Liver (tissue), 9 donors: Measurements from ENCODE around the gene GALK1. TPM values are rescaled to one million over a fixed set of nuclear protein-coding genes. Genes with fewer than 3 reads are reported as not detected.

Experiments
- DNase-seq: peaks from one replicate; pipeline ENCODE4 v3.0.0-alpha.2; 2017; ENCODE audit warnings: low spot score
- H3K27ac ChIP-seq, 2 donors: one replicate each; pipeline ENCODE4 v1.7.0; 2013; ENCODE audit warnings: inconsistent platforms in 2 of 2, low read length in 2 of 2, control low read depth in 1 of 2, low read depth in 1 of 2, mild to moderate bottlenecking in 1 of 2
- H3K27me3 ChIP-seq, 4 donors: one replicate each; pipeline versions ENCODE4 v1.6.1 to v1.7.0; 2013; ENCODE audit warnings: low read length in 3 of 4, inconsistent platforms in 1 of 4, mild to moderate bottlenecking in 1 of 4, moderate library complexity in 1 of 4; ENCODE audit not compliant: control insufficient read depth in 4 of 4, insufficient read depth in 4 of 4
- H3K36me3 ChIP-seq, 4 donors: one replicate each; pipeline versions ENCODE4 v1.6.1 to v1.7.0; 2013; ENCODE audit warnings: low read length in 3 of 4, mild to moderate bottlenecking in 3 of 4, low read depth in 1 of 4, moderate library complexity in 1 of 4; ENCODE audit not compliant: control insufficient read depth in 4 of 4, insufficient read depth in 3 of 4
- H3K4me1 ChIP-seq, 4 donors: one replicate each; pipeline versions ENCODE4 v1.6.1 to v1.7.0; 2013; ENCODE audit warnings: low read length in 3 of 4, mild to moderate bottlenecking in 3 of 4, moderate library complexity in 1 of 4; ENCODE audit not compliant: control insufficient read depth in 4 of 4, insufficient read depth in 4 of 4
- H3K4me3 ChIP-seq, 3 donors: one replicate each; pipeline versions ENCODE4 v1.6.1 to v1.7.0; 2013; ENCODE audit warnings: low read length in 3 of 3, control low read depth in 1 of 3, low read depth in 1 of 3, mild to moderate bottlenecking in 1 of 3
- H3K9ac ChIP-seq, 2 donors: one replicate each; pipeline ENCODE4 v1.7.0; 2013; ENCODE audit warnings: low read length in 2 of 2, mild to moderate bottlenecking in 2 of 2, moderate library complexity in 2 of 2, control low read depth in 1 of 2, low read depth in 1 of 2
- H3K9me3 ChIP-seq, 4 donors: one replicate each; pipeline versions ENCODE4 v1.6.1 to v1.7.0; 2013; ENCODE audit warnings: low read length in 3 of 4; ENCODE audit not compliant: control insufficient read depth in 4 of 4
- CTCF ChIP-seq: fragments of 150-350 bp; IDR thresholded peaks from 2 replicates; pipeline ENCODE4 v1.5.1; 2017; ENCODE audit warnings: improper control_type of control experiment, low read depth, low read length; ENCODE audit not compliant: missing input control
- EGR1 ChIP-seq, 2 donors: IDR thresholded peaks; 2 replicates each; pipeline ENCODE4 v1.6.1; 2016 to 2018; ENCODE audit warnings: antibody characterized with exemption in 2 of 2, low read depth in 2 of 2
- FOXA2 ChIP-seq: IDR thresholded peaks from 2 replicates; pipeline ENCODE4 v1.6.1; 2016; ENCODE audit warnings: antibody characterized with exemption
- GABPA ChIP-seq, 2 donors: IDR thresholded peaks in 1 of 2; conservative IDR thresholded peaks in 1 of 2; 2 replicates each; pipeline ENCODE4 v1.6.1; 2016; ENCODE audit warnings: antibody characterized with exemption in 2 of 2, mild to moderate bottlenecking in 1 of 2, moderate library complexity in 1 of 2
- HNF4A ChIP-seq, 2 donors: conservative IDR thresholded peaks; 2 replicates each; pipeline ENCODE4 v1.6.1; 2016; ENCODE audit warnings: antibody characterized with exemption in 2 of 2, mild to moderate bottlenecking in 2 of 2
- JUND ChIP-seq, 2 donors: IDR thresholded peaks; 2 replicates each; pipeline ENCODE4 v1.6.1; 2016; ENCODE audit warnings: antibody characterized with exemption in 2 of 2
- MAX ChIP-seq: IDR thresholded peaks from 2 replicates; pipeline ENCODE4 v1.6.1; 2016; ENCODE audit warnings: antibody characterized with exemption
- NR2F2 ChIP-seq: IDR thresholded peaks from 2 replicates; pipeline ENCODE4 v1.6.1; 2016; ENCODE audit warnings: antibody characterized with exemption
- RAD21 ChIP-seq, 2 donors: IDR thresholded peaks; 2 replicates each; pipeline ENCODE4 v1.6.1; 2016; ENCODE audit warnings: antibody characterized with exemption in 2 of 2, mild to moderate bottlenecking in 2 of 2
- RXRA ChIP-seq, 2 donors: IDR thresholded peaks; 2 replicates each; pipeline ENCODE4 v1.6.1; 2017 to 2018; ENCODE audit warnings: antibody characterized with exemption in 2 of 2, mild to moderate bottlenecking in 1 of 2
- TAF1 ChIP-seq: conservative IDR thresholded peaks from 2 replicates; pipeline ENCODE4 v1.6.1; 2016; ENCODE audit warnings: antibody characterized with exemption, mild to moderate bottlenecking
- WGBS: extraction: QIAGEN DNeasy Blood & Tissue Kit; methylation state at CpG from one replicate; pipeline ENCODE4 v1.1.7; 2013; 5-methylcytosine and 5-hydroxymethylcytosine counted together
- polyA plus RNA-seq, 2 donors: library from polyadenylated mRNA; stranded (reverse) in 1 of 2; unstranded in 1 of 2; fragments of 200-250 nt in 1 of 2; fragments of >200 nt in 1 of 2; fragmentation: Nextera tagmentation in 1 of 2; extraction: Ambion mirVana in 1 of 2; gene quantifications; one replicate each; pipeline versions ENCODE4 v1.2.1 to v1.2.3, GENCODE V29; 2013 to 2015
- total RNA-seq, 2 donors: library from RNA; depleted of rRNA; stranded (reverse); fragments of >200 nt; gene quantifications; one replicate each; pipeline ENCODE4 v1.2.3, GENCODE V29; 2014
- TF ChIP-seq, protein P1 (sequence below): IDR thresholded peaks from 2 replicates; pipeline ENCODE4 v1.6.1; 2016; ENCODE audit warnings: antibody characterized with exemption, mild to moderate bottlenecking
- donor health status: healthy.
- donor health status: healthy.
- donor health status: healthy.
- donor health status: healthy.
- donor health status: healthy.

The GALK1 gene
- total and polyA plus RNA-seq, 4 donors, result 59.0 to 230 (median 95.9) TPM

DNA sequence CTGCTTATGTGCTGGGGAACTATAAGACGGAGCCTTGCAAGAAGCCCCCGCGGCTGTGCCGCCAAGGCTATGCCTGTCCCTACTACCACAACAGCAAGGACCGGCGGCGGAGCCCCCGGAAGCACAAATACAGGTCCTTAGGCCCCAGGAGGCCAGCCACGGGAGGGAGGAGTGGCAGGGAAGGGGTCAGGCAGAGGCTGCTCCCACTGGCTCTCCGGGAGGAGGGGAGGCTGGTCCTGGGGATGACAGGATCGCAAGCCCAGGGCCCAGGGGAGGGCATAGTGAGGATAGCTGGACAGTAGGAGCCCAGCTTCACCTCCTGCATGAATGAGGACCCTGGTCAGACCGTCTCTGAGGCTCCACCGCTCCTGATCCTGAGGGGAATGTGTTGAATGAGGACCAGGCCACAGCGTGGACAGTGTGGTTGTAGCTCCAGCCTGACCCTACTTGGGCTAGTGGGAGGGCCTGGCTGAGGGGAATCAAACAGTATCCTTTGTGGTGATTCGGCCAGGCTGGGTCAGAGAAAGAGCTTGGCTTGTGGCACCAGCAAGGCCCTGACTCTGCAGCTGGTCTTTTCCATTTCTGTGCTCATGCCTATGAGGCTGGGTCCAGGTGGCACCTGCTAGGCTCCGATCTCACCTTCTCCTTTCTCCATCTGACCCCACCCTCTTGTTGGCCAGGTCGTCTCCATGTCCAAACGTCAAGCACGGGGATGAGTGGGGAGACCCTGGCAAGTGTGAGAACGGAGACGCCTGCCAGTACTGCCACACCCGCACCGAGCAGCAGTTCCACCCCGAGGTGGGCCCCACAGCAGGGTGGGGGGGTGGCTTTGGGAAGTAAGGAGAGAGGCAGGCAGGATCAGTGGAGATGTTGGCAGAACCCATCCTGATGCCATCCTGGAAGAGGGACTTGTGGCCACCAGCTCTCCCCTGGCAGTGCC is 48.4 kb upstream of the GALK1 start:
- 96% methylated on average over 24 of the region's 24 CpGs for WGBS

DNA sequence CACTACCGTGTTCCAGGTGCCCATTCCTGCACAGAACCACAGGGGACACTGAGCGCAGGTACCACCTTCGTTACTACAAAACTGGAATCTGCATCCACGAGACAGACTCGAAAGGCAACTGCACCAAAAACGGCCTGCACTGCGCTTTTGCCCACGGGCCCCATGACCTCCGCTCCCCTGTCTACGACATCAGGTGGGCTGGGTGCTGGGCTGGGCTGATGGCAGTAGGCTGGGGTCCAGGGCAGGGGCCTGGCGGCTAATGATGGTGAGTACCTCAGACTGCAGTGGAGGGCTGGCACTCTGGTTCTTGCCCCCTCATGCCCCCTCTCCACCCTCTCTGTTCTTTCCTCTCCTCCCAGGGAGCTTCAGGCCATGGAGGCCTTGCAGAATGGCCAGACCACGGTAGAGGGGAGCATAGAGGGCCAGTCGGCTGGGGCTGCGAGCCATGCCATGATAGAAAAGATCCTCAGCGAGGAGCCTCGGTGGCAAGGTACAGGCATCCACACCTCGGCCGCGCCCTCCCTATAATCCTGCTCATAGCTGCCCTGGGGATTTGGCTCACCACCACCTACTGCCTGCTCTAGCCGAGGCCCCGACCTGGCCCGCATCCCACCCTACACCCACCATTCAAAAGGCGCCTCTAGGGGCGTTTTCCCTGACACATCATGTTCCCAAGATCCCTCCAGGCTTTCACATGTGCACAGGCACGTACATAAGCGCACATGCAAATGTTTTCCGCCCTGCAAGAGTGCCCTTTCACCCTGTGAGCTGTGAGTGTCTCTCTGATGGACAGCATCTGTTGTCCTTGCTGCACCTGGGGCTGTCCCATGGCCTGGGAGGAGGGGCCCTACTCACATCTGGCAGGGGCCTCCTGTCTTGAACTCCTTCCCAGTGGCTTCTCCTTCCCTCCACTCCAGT is 47.4 kb upstream of the GALK1 start:
- TF ChIP-seq RAD21 (IDR thresholded peaks at IDR 0.05) (no peak), GABPA (IDR thresholded peaks at IDR 0.05 in 1 of 2, conservative IDR thresholded peaks at IDR 0.05 in 1 of 2) (no peak), JUND (IDR thresholded peaks at IDR 0.05) (no peak), NR2F2 (no peak), MAX (no peak), EGR1 (IDR thresholded peaks at IDR 0.05; ENCODE audit: low read depth in 2 of 2) (no peak), HNF4A (conservative IDR thresholded peaks at IDR 0.05) (no peak)
- TF ChIP-seq, protein P1, sequence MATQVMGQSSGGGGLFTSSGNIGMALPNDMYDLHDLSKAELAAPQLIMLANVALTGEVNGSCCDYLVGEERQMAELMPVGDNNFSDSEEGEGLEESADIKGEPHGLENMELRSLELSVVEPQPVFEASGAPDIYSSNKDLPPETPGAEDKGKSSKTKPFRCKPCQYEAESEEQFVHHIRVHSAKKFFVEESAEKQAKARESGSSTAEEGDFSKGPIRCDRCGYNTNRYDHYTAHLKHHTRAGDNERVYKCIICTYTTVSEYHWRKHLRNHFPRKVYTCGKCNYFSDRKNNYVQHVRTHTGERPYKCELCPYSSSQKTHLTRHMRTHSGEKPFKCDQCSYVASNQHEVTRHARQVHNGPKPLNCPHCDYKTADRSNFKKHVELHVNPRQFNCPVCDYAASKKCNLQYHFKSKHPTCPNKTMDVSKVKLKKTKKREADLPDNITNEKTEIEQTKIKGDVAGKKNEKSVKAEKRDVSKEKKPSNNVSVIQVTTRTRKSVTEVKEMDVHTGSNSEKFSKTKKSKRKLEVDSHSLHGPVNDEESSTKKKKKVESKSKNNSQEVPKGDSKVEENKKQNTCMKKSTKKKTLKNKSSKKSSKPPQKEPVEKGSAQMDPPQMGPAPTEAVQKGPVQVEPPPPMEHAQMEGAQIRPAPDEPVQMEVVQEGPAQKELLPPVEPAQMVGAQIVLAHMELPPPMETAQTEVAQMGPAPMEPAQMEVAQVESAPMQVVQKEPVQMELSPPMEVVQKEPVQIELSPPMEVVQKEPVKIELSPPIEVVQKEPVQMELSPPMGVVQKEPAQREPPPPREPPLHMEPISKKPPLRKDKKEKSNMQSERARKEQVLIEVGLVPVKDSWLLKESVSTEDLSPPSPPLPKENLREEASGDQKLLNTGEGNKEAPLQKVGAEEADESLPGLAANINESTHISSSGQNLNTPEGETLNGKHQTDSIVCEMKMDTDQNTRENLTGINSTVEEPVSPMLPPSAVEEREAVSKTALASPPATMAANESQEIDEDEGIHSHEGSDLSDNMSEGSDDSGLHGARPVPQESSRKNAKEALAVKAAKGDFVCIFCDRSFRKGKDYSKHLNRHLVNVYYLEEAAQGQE, result no peak
- peaks cover 0 to 23% (median 17%) of the 10 kb centered on the region in 4 donors for H3K4me1 ChIP-seq
- WGBS, result 96% methylated on average over 27 of the region's 27 CpGs
- H3K36me3 ChIP-seq, result peaks cover 12 to 46% (median 15%) of the 10 kb centered on the region in 4 donors
- H3K4me3 ChIP-seq, result no peak overlapping the region
- no peaks in the 10 kb centered on the region for H3K27me3 ChIP-seq
- no peak overlapping the region for H3K9ac ChIP-seq
- H3K9me3 ChIP-seq, result no peaks in the 10 kb centered on the region
- no peak overlapping the region for H3K27ac ChIP-seq
- no peak for DNase-seq

More for the DNA sequence above, 48.4 kb upstream of the GALK1 start:
- H3K4me1 ChIP-seq, result peaks cover 0 to 17% (median 14%) of the 10 kb centered on the region in 4 donors
- H3K27ac ChIP-seq, result no peak overlapping the region
- no peaks in the 10 kb centered on the region for H3K27me3 ChIP-seq
- no peak overlapping the region for H3K4me3 ChIP-seq
- no peak for TF ChIP-seq HNF4A (conservative IDR thresholded peaks at IDR 0.05)
- no peak for TF ChIP-seq RAD21 (IDR thresholded peaks at IDR 0.05)
- no peak for TF ChIP-seq RXRA (IDR thresholded peaks at IDR 0.05)
- TF ChIP-seq EGR1 (IDR thresholded peaks at IDR 0.05; ENCODE audit: low read depth in 2 of 2), result no peak
- TF ChIP-seq JUND (IDR thresholded peaks at IDR 0.05), result no peak
- no peaks in the 10 kb centered on the region for H3K9me3 ChIP-seq
- no peak overlapping the region for H3K9ac ChIP-seq
- peaks cover 13 to 55% (median 18%) of the 10 kb centered on the region in 4 donors for H3K36me3 ChIP-seq
- DNase-seq, result peak; percentile 56

DNA sequence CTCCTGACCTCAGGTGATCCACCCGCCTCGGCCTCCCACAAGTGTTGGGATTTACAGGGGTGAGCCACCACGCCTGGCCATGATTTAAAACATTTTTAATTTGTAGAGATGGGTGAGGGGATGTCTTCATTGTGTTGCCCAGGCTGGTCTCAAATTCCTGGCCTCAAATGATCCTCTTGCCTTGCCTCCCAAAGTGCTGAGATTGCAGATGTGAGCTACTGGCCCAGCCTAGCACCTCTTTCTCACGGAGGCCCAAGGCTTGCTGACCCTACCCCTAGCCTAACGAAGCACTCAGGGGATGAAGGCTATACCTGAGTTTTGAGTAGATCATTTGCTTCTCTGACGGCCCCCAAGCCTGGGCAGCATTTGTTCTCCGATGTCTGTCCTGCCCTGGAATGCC is 46.2 kb upstream of the GALK1 start:
- Histone ChIP-seq H3K4me3 (no peak overlapping the region), H3K27me3 (no peaks in the 10 kb centered on the region), H3K9ac (no peak overlapping the region), H3K36me3 (peaks cover 10 to 34% (median 14%) of the 10 kb centered on the region in 4 donors), H3K27ac (no peak overlapping the region), H3K9me3 (no peaks in the 10 kb centered on the region), H3K4me1 (peaks cover 0 to 27% (median 17%) of the 10 kb centered on the region in 4 donors)
- no peak for DNase-seq
- 97% methylated on average over 7 of the region's 7 CpGs for WGBS
- TF ChIP-seq, protein P1, result no peak
- TF ChIP-seq TAF1 (no peak), RXRA (IDR thresholded peaks at IDR 0.05) (no peak), FOXA2 (no peak), CTCF (no peak)
